Motor neuron (in vitro differentiated cells): Measurements from ENCODE around the gene NR2F2. TPM values are rescaled to one million over a fixed set of nuclear protein-coding genes. Genes with fewer than 3 reads are reported as not detected.

Source experiments
- ATAC-seq, 8 experiments: fragments of 200-7000 bp; cut with Tn5 transposase; replicated peaks in 6 of 8; 2 replicates each; pipeline ENCODE4 v1.8.0; 2021; ENCODE audit warnings: mild to moderate bottlenecking in 8 of 8, moderate library complexity in 8 of 8
- H3K27ac ChIP-seq, 2 donors: fragments of 250-450 bp; sonication (Bioruptor Pico); 2 replicates each; pipeline ENCODE4 v1.9.0; 2021; ENCODE audit warnings: antibody characterized with exemption in 2 of 2, mild to moderate bottlenecking in 2 of 2, moderate library complexity in 1 of 2
- H3K4me1 ChIP-seq, 2 donors: fragments of 250-450 bp; sonication (Bioruptor Pico); replicated peaks in 1 of 2; 2 replicates each; pipeline ENCODE4 v1.6.1; 2021; ENCODE audit warnings: antibody characterized with exemption in 2 of 2, mild to moderate bottlenecking in 2 of 2, moderate library complexity in 1 of 2
- H3K4me3 ChIP-seq, 5 donors: fragments of 250-450 bp; sonication (Bioruptor Pico); 2 replicates each; pipeline ENCODE4 v1.9.0; 2021; ENCODE audit warnings: antibody characterized with exemption in 5 of 5, mild to moderate bottlenecking in 5 of 5, moderate library complexity in 4 of 5
- WGBS, 10 experiments: fragments of 450-650 bp; shearing (Covaris generic); methylation state at CpG; one replicate each; pipeline ENCODE4 v1.0.0; 2022; 5-methylcytosine and 5-hydroxymethylcytosine counted together
- in situ Hi-C, 9 experiments: fragments of 400-800 bp; cut with MboI; loops; one replicate each; pipeline ENCODE4 v1.15.0; 2021; ENCODE audit warnings: low sequenced_read_pairs in 9 of 9, low pct_unique_long_range_greater_than_20kb in 2 of 9; ENCODE audit not compliant: unreplicated experiment in 9 of 9
- total RNA-seq, 8 experiments: library from RNA; unstranded; fragments of 300-600 nt; gene quantifications; 2 replicates each; pipeline versions ENCODE4 v1.2.3 to v1.2.4, GENCODE V29; 2022

NR2F2 gene
- total RNA-seq, 8 experiments from 2014 or later, result 7.5 to 28.9 (median 17.4) TPM

GRCh38 chr15:96306321-96306720, 24.2 kb upstream of the NR2F2 start:
- no peak for ATAC-seq
- WGBS, 10 experiments, result 79 to 100% (median 100%) methylated on average over 1 of the region's 1 CpG; no CpG with 5 or more reads in 7 of the 10 experiments

DNA sequence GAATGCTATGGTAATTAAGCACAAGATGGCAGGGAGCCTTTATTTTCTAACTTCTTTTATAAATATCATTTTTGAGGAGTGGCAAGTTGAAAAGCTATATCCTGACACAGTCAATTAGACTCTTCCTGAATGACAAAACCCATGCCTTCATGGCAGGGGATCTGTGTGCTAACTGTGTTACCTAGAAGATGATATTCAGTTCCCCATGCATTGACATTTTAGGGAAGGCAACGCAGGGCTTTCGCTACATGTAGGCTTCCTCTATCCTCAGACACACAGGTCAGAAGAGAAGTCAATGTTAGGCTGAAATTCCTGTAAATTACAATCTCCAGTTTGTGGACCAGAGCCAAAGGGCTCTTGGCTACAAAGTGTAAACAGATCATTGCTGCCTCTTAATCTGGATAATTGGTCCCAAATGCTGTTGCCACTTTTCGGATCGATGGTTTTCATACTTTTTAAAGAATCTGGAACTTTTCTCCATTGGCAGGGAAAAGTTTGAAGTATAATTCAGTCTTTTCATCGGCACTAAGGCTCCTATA, 22.6 kb upstream of the NR2F2 start:
- in situ Hi-C loops, result loop anchor here in 1 of 9 experiments (25.0 kb wide), 1 partner anchor 846 kb away; no protein-coding TSS in a partner anchor
- Histone ChIP-seq H3K27ac (no peak overlapping the region), H3K4me1 (peaks cover 0 to 19% of the 10 kb centered on the region in 2 donors), H3K4me3 (no peak overlapping the region)
- no peak for ATAC-seq
- 0 to 100% (median 91%) methylated on average over 1 to 5 of the region's 5 CpGs; no CpG with 5 or more reads in 2 of the 10 experiments for WGBS, 10 experiments

More at GRCh38 chr15:96306321-96306720, 24.2 kb upstream of the NR2F2 start:
- Histone ChIP-seq H3K4me1 (peaks cover 0 to 5% of the 10 kb centered on the region in 2 donors), H3K4me3 (no peak overlapping the region), H3K27ac (no peak overlapping the region)
- in situ Hi-C loops, result loop anchor here in 1 of 9 experiments (25.0 kb wide), 1 partner anchor 844 kb away; no protein-coding TSS in a partner anchor

DNA sequence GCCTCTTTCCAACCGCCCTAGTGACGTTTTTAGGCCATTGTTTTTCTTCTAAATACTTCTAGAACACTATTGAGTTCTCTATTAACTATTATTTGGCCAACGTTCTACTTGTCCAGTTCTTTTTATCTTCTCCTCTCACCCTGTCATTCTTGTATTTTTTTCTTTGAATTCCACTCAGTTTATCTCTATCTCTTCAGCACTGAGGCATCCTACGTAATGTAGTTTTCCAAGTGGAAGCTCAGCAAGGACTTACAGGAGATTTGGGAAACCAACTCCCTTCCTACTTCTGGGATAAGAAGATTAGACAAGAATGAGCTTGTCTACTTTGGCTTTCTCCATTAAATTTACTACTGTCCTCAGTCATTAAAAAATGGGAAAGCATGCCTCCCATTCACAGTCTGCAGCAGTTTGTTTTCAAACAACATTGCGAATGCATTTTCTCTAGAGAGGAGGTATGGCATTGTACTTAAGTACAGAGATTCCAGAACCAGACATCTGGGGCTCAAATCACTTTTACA, 21.3 kb upstream of the NR2F2 start:
- peaks cover 0 to 19% of the 10 kb centered on the region in 2 donors for H3K4me1 ChIP-seq
- no peak overlapping the region for H3K4me3 ChIP-seq
- H3K27ac ChIP-seq, result no peak overlapping the region
- WGBS, 10 experiments, result 58 to 100% (median 78%) methylated on average over 1 to 5 of the region's 5 CpGs
- in situ Hi-C loops, result loop anchor here in 1 of 9 experiments (25.0 kb wide), 1 partner anchor 847 kb away; no protein-coding TSS in a partner anchor
- no peak for ATAC-seq

DNA sequence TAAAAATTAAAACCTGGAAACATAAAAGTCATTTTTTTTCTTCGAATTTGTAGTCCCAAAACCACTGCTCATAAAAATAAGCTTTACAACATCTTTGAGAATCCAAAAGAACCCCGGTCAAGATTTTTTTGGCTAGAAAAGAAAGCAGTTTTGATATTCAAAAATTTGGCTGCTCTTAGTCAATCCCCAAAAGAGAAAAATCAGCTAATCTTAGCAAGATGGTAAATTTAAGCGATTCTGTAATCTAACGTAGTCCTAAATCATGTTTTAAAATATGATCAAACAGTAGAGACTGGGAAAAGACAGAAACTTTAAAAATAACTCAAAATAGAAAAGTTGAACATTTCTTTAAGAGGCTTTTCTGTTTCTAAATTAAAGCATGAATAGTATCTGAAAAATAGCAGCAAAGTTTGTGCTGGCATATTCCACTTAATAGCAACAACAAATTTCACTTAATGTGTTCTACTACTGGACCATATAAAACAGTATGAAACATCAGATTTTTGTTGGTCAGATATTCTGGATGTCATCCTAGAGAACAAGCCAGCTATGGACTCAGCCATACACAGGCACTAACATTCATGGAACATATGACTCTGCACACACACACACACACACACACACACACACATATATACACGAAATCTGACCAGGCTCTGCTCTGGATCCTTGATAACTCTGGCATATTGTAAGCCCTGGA, 19.1 kb upstream of the NR2F2 start:
- in situ Hi-C loops, result loop anchor here in 1 of 9 experiments (25.0 kb wide), 1 partner anchor 849 kb away; no protein-coding TSS in a partner anchor
- ATAC-seq, result peak in 7 of 8 experiments; percentile 16 to 90 (median 68)
- 40 to 98% (median 92%) methylated on average over 3 to 5 of the region's 5 CpGs; no CpG with 5 or more reads in 1 of the 10 experiments for WGBS, 10 experiments

GRCh38 chr15:96311956-96312294, 18.6 kb upstream of the NR2F2 start:
- Histone ChIP-seq H3K27ac (no peak overlapping the region), H3K4me3 (peak overlapping the region in 2 of 5 donors; percentile 3 to 27), H3K4me1 (peaks cover 6 to 33% of the 10 kb centered on the region in 2 donors)
- in situ Hi-C loops, result loop anchor here in 1 of 9 experiments (25.0 kb wide), 1 partner anchor 850 kb away; no protein-coding TSS in a partner anchor
- ATAC-seq, result peak; percentile 17 to 97 (median 68)
- WGBS, 10 experiments, result 27 to 90% (median 56%) methylated on average over 3 to 5 of the region's 5 CpGs; no CpG with 5 or more reads in 3 of the 10 experiments

More for the DNA sequence above, 19.1 kb upstream of the NR2F2 start:
- Histone ChIP-seq H3K4me1 (peaks cover 6 to 29% of the 10 kb centered on the region in 2 donors), H3K4me3 (peak overlapping the region in 2 of 5 donors; percentile 3 to 27), H3K27ac (no peak overlapping the region)

- Histone ChIP-seq H3K27ac (no peak overlapping the region), H3K4me1 (peaks cover 10 to 34% of the 10 kb centered on the region in 2 donors), H3K4me3 (no peak overlapping the region)
- 21 to 100% (median 79%) methylated on average over 1 to 4 of the region's 4 CpGs for WGBS, 10 experiments
- in situ Hi-C loops, result loop anchor here in 1 of 9 experiments (25.0 kb wide), 1 partner anchor 850 kb away; no protein-coding TSS in a partner anchor
- ATAC-seq, result peak in 2 of 8 experiments; percentile 28 to 54
Observed at GRCh38 chr15:96312641-96313335, 17.7 kb upstream of the NR2F2 start.

GRCh38 chr15:96314518-96314917, 16.0 kb upstream of the NR2F2 start:
- no peak overlapping the region for H3K27ac ChIP-seq
- ATAC-seq, result no peak
- in situ Hi-C loops, result loop anchor here in 1 of 9 experiments (25.0 kb wide), 1 partner anchor 852 kb away; no protein-coding TSS in a partner anchor
- peaks cover 10 to 34% of the 10 kb centered on the region in 2 donors for H3K4me1 ChIP-seq
- H3K4me3 ChIP-seq, result no peak overlapping the region

DNA sequence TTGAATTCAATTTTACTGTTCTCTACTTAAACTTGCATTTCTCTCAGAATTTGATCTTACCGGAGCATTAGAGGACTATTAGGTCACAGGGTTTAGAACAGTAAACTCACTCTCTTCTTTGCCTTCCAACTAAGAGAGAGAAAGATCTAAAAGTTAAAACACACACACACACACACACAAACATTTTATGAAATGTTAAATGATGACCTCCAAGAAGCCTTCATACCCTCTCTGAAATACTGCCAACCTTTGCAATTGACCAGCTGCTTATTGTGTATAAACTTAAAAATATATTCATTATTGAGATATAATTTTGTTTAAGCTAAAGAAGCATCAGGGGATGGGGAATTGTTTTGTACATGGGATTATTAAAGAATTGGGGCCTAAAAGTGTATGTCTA, 15.5 kb upstream of the NR2F2 start:
- in situ Hi-C loops, result loop anchor here in 1 of 9 experiments (25.0 kb wide), 1 partner anchor 853 kb away; no protein-coding TSS in a partner anchor
- no peak for ATAC-seq
- 60 to 100% (median 100%) methylated on average over 1 of the region's 1 CpG; no CpG with 5 or more reads in 3 of the 10 experiments for WGBS, 10 experiments
- Histone ChIP-seq H3K27ac (no peak overlapping the region), H3K4me1 (peaks cover 10 to 37% of the 10 kb centered on the region in 2 donors), H3K4me3 (no peak overlapping the region)

GRCh38 chr15:96316953-96317629, 13.4 kb upstream of the NR2F2 start:
- 9 to 53% (median 25%) methylated on average over 1 to 2 of the region's 2 CpGs; no CpG with 5 or more reads in 2 of the 10 experiments for WGBS, 10 experiments
- no peak for ATAC-seq
- Histone ChIP-seq H3K4me3 (no peak overlapping the region), H3K4me1 (peaks cover 20 to 32% of the 10 kb centered on the region in 2 donors), H3K27ac (no peak overlapping the region)
- in situ Hi-C loops, result loop anchor here in 1 of 9 experiments (25.0 kb wide), 1 partner anchor 855 kb away; no protein-coding TSS in a partner anchor

- H3K4me1 ChIP-seq, result peaks cover 38 to 44% of the 10 kb centered on the region in 2 donors
- 40 to 100% (median 81%) methylated on average over 1 to 2 of the region's 2 CpGs for WGBS, 10 experiments
- in situ Hi-C loops, result loop anchor here in 1 of 9 experiments (25.0 kb wide), 1 partner anchor 858 kb away; no protein-coding TSS in a partner anchor
- peak overlapping the region in 2 of 5 donors; percentile 26 to 32 for H3K4me3 ChIP-seq
- ATAC-seq, result no peak
- no peak overlapping the region for H3K27ac ChIP-seq
Observed at GRCh38 chr15:96320107-96320506, 10.4 kb upstream of the NR2F2 start.

DNA sequence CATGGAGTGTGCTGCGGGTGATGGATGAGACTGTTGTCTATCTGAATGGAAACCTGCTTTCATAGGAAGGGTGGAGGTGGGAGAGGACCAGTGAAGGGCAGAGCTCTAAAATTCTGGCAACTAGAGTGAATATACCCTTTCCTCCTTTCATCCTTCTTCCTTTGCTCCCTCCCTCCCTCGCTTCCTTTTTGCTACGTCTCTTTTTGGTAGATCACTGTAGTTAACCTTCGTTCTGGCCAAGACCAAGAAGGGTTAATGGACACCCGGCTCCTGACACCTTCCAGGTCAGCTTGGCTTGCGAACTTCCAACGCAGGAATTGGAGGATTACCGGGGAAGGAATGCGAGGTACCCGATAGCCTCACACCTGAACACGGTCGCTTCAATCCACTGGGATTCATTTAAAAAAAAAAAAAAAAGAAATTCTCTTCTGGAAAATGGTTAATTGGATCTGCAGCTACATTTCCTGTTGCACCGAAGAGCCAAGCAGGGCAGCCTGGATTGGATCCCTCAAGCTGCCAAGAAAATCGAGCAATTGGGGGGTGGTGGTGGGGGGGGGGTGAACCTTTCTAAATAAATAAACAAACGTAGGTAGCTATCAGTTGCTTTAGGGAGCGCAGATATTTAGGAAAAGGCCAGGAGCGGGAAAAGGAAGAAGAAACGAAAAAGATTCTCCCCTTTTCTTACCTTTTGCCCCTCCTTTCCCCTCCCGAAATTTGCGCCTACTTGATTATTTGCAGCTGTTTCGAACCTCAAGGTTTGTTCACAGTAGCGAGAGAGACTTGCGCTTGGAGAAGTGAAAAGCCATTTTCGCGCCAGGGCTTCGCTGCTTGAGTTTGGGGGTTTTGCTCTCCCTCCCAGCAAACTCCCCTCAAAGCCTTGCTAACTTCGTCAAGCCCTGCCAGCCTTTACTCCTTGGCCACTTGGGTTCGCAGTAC, 9.5 kb upstream of the NR2F2 start:
- in situ Hi-C loops, result loop anchor here in 1 of 9 experiments (25.0 kb wide), 1 partner anchor 859 kb away; no protein-coding TSS in a partner anchor
- no peak for ATAC-seq
- peak overlapping the region; percentile 62 to 75 for H3K27ac ChIP-seq
- H3K4me3 ChIP-seq, result peak overlapping the region; percentile 26 to 34 (median 32)
- peaks cover 35 to 37% of the 10 kb centered on the region in 2 donors for H3K4me1 ChIP-seq
- 0 to 76% (median 26%) methylated on average over 1 to 20 of the region's 28 CpGs for WGBS, 10 experiments
